Measurements from ENCODE around the gene NEURL3. TPM values are rescaled to one million over a fixed set of nuclear protein-coding genes. Genes with fewer than 3 reads are reported as not detected.

Gene NEURL3
- total and polyA plus RNA-seq, 2 experiments from 2014 or later = not detected

- Histone ChIP-seq H3K9me3 (ENCODE audit: low read depth) (no peaks in the 10 kb centered on the region), H3K4me3 (no peak overlapping the region), H3K36me3 (no peaks in the 10 kb centered on the region), H3K27me3 (peaks cover 3% of the 10 kb centered on the region), H3K4me1 (ENCODE audit: low read depth) (no peaks in the 10 kb centered on the region), H3K27ac (no peak overlapping the region)
- TF ChIP-seq CTCF (IDR thresholded peaks at IDR 0.05; ENCODE audit: low read depth, low read length) = no peak
- DNase-seq (ENCODE audit: low read depth in 1 of 2, low spot score in 1 of 2) = no peak
These were observed 1.4 kb downstream of the NEURL3 start for GRCh38 chr2:96503637-96504243.

- no peaks in the 10 kb centered on the region for H3K36me3 ChIP-seq
- H3K27ac ChIP-seq = no peak overlapping the region
- no peaks in the 10 kb centered on the region for H3K9me3 ChIP-seq (ENCODE audit: low read depth)
- no peak for DNase-seq (ENCODE audit: low read depth in 1 of 2, low spot score in 1 of 2)
- no peak overlapping the region for H3K4me3 ChIP-seq
- no peaks in the 10 kb centered on the region for H3K4me1 ChIP-seq (ENCODE audit: low read depth)
- TF ChIP-seq CTCF (IDR thresholded peaks at IDR 0.05; ENCODE audit: low read depth, low read length) = no peak
- no peaks in the 10 kb centered on the region for H3K27me3 ChIP-seq
These were observed 2.1 kb downstream of the NEURL3 start for GRCh38 chr2:96502891-96503636.

GRCh38 chr2:96501886-96502810, 3.0 kb downstream of the NEURL3 start:
- H3K4me1 ChIP-seq (ENCODE audit: low read depth) = no peaks in the 10 kb centered on the region
- H3K27ac ChIP-seq = no peak overlapping the region
- no peak for DNase-seq (ENCODE audit: low read depth in 1 of 2, low spot score in 1 of 2)
- TF ChIP-seq CTCF (IDR thresholded peaks at IDR 0.05; ENCODE audit: low read depth, low read length) = no peak
- no peaks in the 10 kb centered on the region for H3K9me3 ChIP-seq (ENCODE audit: low read depth)
- H3K27me3 ChIP-seq = no peaks in the 10 kb centered on the region
- H3K4me3 ChIP-seq = no peak overlapping the region
- H3K36me3 ChIP-seq = no peaks in the 10 kb centered on the region

GRCh38 chr2:96501471-96501874, 3.7 kb downstream of the NEURL3 start:
- no peak for TF ChIP-seq CTCF (IDR thresholded peaks at IDR 0.05; ENCODE audit: low read depth, low read length)
- H3K27me3 ChIP-seq = no peaks in the 10 kb centered on the region
- no peak overlapping the region for H3K4me3 ChIP-seq
- DNase-seq (ENCODE audit: low read depth in 1 of 2, low spot score in 1 of 2) = no peak
- no peaks in the 10 kb centered on the region for H3K36me3 ChIP-seq
- H3K9me3 ChIP-seq (ENCODE audit: low read depth) = no peaks in the 10 kb centered on the region
- no peak overlapping the region for H3K27ac ChIP-seq
- no peaks in the 10 kb centered on the region for H3K4me1 ChIP-seq (ENCODE audit: low read depth)

DNA sequence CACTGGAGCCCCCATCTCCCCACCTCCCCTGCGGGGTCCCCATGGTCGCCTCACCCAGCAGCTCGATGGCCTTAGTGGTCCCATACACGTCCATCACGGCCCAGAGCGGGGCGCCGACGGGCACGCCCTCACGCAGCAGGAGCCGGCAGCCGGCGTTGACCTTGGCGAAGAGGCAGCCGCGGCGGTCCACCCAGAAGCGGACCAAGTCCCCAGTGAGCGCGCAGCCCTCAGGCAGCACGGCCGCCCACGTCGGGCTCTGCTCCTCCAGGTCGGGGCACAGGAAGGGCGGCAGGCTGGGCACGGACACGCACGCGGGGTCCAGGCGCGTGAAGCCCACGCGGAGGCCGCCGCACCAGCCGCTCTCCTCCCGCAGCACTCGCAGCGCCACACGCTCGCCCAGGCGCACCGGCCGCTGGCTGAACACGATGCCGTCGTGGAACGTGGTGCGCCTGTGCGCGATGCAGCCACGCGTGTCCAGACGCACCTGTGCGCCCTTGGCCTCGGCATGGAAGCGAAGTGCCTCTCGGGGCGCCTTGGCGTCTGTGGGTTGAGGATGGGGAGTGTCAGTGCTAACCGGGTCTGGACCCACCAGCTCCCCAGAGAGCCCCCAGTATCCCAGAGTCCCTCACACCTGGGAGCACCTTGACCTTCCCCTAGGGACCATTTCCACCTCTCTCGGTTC, 4.6 kb downstream of the NEURL3 start:
- no peak for DNase-seq (ENCODE audit: low read depth in 1 of 2, low spot score in 1 of 2)
- no peaks in the 10 kb centered on the region for H3K36me3 ChIP-seq
- no peak for TF ChIP-seq CTCF (IDR thresholded peaks at IDR 0.05; ENCODE audit: low read depth, low read length)
- no peak overlapping the region for H3K4me3 ChIP-seq
- H3K27ac ChIP-seq = no peak overlapping the region
- no peaks in the 10 kb centered on the region for H3K27me3 ChIP-seq
- no peaks in the 10 kb centered on the region for H3K9me3 ChIP-seq (ENCODE audit: low read depth)
- H3K4me1 ChIP-seq (ENCODE audit: low read depth) = no peaks in the 10 kb centered on the region
